ENCODE results near the gene SH3BP1.

SH3BP1 gene

DNA sequence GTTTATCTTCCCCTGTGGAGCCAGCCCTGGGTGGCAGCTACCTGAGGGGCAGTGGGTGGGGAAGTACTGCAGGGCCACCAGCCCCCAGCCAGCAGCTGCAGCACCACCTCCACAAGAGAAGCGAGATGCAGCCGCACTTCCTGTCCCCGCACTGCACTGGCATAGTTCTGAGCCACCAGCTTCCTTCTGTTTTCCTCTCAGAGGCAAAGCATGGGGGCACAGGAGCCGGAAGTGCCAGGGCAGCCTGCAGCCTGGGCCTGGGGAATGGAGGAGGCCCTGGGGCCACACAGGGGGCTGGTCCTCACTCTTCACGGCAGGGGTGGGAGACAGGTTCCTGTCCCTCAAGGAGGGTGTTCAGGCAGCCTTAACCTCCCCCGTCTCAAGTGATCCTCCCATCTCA, 11.9 kb upstream of the SH3BP1 start:
- DNase-seq (ENCODE audit: insufficient read length) (no peak), FAIRE-seq (no peak)
- TF ChIP-seq POLR2AphosphoS5 (IDR thresholded peaks at IDR 0.05; ENCODE audit: low read depth, low read length) (0 out of 2 replicates have a peak, but pooled peaks have one; percentile 26), POLR2A (IDR thresholded peaks at IDR 0.05; ENCODE audit: low read depth, low read length) (no peak)

DNA sequence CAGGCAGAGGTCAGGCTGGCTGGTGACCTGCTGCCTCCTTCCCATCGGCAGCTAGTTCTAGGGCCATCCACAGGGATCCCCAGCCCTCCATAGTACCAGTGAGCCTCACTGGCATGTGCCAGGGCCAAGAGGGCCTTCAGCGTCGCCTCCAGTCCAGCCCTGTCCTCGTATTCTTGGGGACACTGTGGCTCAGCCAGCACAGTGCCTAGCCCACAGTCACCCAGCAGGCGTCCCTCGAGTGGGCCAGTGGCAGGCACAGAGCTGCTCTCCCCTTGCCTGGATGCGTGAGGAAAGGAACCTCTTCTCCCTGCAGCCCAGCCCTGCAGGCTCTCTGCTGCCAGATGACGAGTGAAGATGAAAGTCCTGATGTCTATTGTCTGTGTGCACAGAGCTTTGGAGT, 10.6 kb upstream of the SH3BP1 start:
- TF ChIP-seq POLR2A (IDR thresholded peaks at IDR 0.05; ENCODE audit: low read depth, low read length) (no peak), POLR2AphosphoS5 (IDR thresholded peaks at IDR 0.05; ENCODE audit: low read depth, low read length) (no peak), TAF1 (IDR thresholded peaks at IDR 0.05; ENCODE audit: borderline replicate concordance, low read depth, low read length) (no peak)
- no peak for DNase-seq (ENCODE audit: insufficient read length)
- no peak for FAIRE-seq

DNA sequence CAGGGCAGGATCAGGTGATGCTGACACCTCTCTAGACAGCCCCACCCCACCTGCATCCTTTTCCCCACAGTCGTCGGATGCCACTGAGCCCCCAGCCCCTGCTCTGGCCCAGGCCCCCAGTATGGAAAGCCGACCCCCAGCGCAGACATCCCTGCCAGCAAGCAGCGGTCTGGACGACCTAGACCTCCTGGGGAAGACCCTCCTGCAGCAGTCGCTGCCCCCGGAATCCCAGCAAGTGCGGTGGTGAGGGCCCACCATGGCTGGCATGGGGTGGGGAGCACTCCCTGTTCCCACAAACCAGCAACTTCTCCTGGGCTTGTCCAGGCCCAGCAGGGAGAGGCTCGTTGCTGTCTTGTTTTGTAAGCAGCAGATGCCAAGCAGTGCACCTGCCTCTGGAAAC, 9.5 kb upstream of the SH3BP1 start:
- FAIRE-seq = no peak
- TF ChIP-seq TAF1 (IDR thresholded peaks at IDR 0.05; ENCODE audit: borderline replicate concordance, low read depth, low read length) = no peak
- TF ChIP-seq POLR2AphosphoS5 (IDR thresholded peaks at IDR 0.05; ENCODE audit: low read depth, low read length) = no peak
- TF ChIP-seq POLR2A (IDR thresholded peaks at IDR 0.05; ENCODE audit: low read depth, low read length) = no peak
- no peak for DNase-seq (ENCODE audit: insufficient read length)

DNA sequence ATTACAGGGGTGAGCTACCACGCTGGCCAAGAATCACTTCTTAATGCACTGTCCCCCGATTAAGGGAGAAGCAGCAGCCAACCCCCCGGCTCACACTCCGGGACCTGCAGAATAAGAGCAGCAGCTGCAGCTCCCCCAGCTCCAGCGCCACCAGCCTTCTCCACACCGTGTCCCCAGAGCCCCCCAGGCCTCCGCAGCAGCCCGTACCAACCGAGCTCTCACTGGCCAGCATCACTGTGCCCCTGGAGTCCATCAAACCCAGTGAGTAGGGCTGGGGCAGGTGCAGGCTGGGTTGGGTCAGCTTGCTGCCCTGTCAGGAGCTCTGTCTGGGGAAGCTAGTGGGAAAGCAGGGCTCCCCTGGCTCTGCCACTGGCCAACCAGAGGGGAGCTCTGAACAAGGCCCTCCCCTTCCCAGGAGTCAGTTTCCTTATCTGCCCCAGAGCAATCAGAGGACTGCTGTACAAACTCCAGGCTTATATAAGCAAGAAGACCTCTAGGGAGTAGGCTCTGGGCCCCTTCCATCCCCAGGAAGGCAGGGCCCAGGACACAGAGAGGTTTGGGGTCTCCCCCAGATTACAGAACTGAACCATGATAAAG, 8.5 kb upstream of the SH3BP1 start:
- DNase-seq (ENCODE audit: insufficient read length) (no peak), FAIRE-seq (no peak)
- TF ChIP-seq POLR2AphosphoS5 (IDR thresholded peaks at IDR 0.05; ENCODE audit: low read depth, low read length) (no peak), TAF1 (IDR thresholded peaks at IDR 0.05; ENCODE audit: borderline replicate concordance, low read depth, low read length) (no peak), POLR2A (IDR thresholded peaks at IDR 0.05; ENCODE audit: low read depth, low read length) (no peak)

DNA sequence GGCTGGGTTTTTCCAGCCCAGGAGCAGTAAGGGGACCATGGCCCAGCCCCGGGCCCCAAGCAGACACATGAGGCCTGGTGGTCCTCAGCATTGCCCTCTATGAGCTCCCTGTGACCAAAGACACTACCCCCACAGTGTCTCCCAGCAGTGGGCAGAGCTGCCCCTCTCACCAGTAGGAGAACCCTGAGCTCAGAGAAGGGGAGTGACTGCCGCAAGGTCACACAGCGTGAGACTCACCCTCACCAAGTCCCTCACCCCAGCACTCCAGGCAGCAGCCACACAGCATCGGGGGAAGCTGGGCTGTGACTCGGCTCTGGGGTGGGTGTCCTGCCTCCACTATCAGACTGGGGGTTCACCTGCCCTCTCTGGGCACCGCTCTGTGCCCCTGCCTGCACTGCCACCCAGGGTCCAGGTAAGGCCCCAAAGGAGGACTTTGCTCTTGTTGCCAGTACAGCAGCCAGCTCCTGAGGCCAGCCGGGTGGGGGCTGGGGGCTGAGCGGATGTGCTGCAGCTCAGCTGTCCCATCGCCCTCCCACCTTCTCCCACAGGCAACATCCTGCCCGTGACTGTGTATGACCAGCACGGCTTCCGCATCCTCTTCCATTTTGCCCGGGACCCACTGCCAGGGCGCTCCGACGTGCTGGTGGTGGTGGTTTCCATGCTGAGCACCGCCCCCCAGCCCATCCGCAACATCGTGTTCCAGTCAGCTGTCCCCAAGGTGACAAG, 7.9 kb upstream of the SH3BP1 start:
- no peak for FAIRE-seq
- DNase-seq (ENCODE audit: insufficient read length) = no peak
- TF ChIP-seq TAF1 (IDR thresholded peaks at IDR 0.05; ENCODE audit: borderline replicate concordance, low read depth, low read length) (no peak), POLR2AphosphoS5 (IDR thresholded peaks at IDR 0.05; ENCODE audit: low read depth, low read length) (no peak), POLR2A (IDR thresholded peaks at IDR 0.05; ENCODE audit: low read depth, low read length) (no peak)

DNA sequence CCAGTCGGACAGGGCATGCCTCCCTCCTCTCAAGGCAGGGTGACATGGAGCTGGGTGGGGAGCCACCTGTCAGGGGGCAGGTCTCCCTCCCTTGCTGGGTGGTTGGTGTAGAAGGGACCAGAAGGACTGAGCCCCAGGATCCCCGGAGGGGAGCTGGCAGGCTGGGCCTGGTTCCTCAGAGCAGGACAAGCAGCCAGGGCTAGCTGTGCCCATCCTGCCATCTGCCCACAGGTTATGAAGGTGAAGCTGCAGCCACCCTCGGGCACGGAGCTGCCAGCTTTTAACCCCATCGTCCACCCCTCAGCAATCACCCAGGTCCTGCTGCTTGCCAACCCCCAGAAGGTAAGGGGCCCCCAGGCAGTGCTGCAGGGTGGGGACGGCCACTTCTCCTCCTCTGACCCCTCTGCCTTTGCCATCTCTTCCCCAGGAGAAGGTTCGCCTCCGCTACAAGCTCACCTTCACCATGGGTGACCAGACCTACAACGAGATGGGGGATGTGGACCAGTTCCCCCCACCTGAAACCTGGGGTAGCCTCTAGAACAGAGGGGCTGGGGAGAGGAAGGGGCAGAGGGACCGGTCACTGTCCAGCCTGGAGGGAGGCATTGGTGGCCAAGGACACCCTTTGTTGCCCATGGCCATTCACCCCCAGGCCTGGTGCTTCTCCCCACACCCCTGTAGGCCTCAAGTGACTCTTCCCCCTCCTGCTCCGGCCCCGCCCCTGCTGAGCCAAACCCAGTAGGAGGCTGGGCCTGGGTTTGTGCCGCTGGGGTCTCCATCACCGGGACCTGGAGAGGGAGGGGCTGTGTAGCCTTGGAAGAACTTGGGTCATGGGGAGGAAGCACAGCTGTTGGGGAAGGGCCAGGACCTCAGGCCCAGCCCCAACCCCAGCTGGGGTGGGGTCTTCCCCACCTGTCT, 7.0 kb upstream of the SH3BP1 start:
- TF ChIP-seq POLR2AphosphoS5 (IDR thresholded peaks at IDR 0.05; ENCODE audit: low read depth, low read length) = no peak
- no peak for TF ChIP-seq POLR2A (IDR thresholded peaks at IDR 0.05; ENCODE audit: low read depth, low read length)
- no peak for TF ChIP-seq TAF1 (IDR thresholded peaks at IDR 0.05; ENCODE audit: borderline replicate concordance, low read depth, low read length)
- FAIRE-seq = no peak
- peak; percentile 73 for DNase-seq (ENCODE audit: insufficient read length)

DNA sequence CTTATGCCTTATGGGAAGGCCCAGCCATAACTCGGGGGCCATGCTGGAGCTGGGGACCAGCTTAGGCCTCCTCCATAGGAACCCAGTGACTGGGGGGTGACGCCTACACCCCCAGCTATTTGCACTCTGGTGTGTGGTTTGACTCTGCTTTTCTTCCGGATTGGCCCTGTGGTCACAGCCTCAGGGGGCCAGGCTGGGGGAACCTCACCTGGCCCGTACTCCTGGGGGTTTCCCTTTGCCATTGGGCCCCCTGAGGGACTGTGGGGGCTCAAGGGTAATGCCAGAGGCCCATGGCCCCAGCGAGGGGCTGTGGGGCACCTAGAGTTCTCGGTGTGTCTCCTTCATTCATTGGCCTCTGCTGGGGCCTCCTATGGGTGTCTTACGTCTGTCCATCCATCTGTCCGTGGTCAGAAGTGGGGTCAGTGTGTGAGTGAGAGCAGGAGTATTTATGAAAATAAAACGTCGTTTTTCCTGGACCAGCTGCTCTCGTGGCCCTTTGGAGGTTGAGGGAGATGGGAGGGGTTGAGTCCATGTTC, 6.3 kb upstream of the SH3BP1 start:
- DNase-seq (ENCODE audit: insufficient read length) (peak; percentile 92), FAIRE-seq (peak; percentile 97)
- TF ChIP-seq TAF1 (IDR thresholded peaks at IDR 0.05; ENCODE audit: borderline replicate concordance, low read depth, low read length) (no peak), POLR2AphosphoS5 (IDR thresholded peaks at IDR 0.05; ENCODE audit: low read depth, low read length) (peak; percentile 67; the same call in 1 of the 2 replicates)

DNA sequence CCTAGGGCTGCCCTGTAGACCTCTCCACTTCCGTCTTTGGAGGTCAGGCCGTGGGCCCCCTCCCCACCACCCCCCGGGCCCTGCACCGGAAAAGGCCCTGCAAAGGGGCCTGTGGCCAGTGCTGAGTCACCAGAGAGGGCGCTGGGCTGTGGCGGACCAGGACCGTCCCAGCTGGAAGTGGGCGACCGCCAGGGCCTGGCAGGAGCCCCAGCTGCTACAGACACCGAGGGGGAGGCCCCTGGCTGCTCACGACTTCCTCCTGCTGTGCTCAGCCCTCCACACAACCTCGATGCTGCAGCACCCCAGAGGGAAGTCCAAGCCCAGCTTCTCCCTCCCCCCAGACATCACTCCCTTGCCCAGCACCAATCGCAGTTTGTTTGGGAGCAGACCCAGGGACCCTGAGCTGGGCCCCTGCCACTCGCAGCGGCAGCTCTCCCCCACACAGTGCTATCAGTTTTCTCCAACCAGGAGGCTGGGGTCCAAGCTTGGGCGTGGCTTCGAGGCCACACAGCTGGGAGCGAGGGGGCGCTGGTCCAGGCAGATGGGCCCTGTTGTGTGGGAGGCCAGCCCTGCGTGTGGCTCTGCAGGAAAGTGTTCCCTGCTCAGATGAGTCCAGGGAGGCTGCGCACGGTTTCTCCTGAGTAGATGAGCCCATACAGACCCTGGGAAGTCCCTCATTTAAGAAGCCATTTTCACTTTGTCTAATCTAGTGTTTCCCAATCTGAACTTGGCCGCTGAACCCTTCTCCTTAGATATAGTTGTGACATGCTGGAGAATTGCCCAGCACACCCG, 5.6 kb upstream of the SH3BP1 start:
- FAIRE-seq (no peak), DNase-seq (ENCODE audit: insufficient read length) (peak; percentile 93)
- TF ChIP-seq POLR2A (IDR thresholded peaks at IDR 0.05; ENCODE audit: low read depth, low read length) (peak; percentile 76), POLR2AphosphoS5 (IDR thresholded peaks at IDR 0.05; ENCODE audit: low read depth, low read length) (peak; percentile 83), TAF1 (IDR thresholded peaks at IDR 0.05; ENCODE audit: borderline replicate concordance, low read depth, low read length) (0 out of 2 replicates have a peak, but pooled peaks have one; percentile 6)

DNA sequence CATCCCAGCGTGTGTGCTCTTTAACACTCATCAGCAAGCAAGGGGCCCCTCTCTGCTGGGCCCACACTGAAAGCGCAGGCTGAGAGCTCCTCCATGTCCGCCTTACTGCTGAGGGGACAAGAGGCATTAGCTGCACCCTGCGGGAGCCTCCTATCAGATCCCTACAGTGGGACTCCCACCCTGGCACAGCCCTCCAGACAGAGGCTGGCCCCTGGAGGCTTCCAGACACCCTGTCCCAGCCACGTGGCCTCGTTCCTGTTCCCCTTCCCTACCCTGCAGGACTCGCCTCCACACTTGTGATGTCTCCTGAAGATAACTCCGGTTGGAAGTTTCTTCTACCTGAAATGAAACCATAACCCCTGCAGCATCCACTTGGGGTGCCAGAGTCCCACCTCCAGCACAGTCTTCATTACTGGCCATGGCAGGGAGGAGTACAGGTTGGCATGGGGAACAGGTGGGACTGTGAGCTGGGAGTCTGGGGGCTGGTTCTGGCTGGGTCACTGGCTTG, 5.0 kb upstream of the SH3BP1 start:
- TF ChIP-seq POLR2A (IDR thresholded peaks at IDR 0.05; ENCODE audit: low read depth, low read length) = no peak
- no peak for TF ChIP-seq TAF1 (IDR thresholded peaks at IDR 0.05; ENCODE audit: borderline replicate concordance, low read depth, low read length)
- TF ChIP-seq POLR2AphosphoS5 (IDR thresholded peaks at IDR 0.05; ENCODE audit: low read depth, low read length) = no peak
- FAIRE-seq (no peak), DNase-seq (ENCODE audit: insufficient read length) (no peak)

DNA sequence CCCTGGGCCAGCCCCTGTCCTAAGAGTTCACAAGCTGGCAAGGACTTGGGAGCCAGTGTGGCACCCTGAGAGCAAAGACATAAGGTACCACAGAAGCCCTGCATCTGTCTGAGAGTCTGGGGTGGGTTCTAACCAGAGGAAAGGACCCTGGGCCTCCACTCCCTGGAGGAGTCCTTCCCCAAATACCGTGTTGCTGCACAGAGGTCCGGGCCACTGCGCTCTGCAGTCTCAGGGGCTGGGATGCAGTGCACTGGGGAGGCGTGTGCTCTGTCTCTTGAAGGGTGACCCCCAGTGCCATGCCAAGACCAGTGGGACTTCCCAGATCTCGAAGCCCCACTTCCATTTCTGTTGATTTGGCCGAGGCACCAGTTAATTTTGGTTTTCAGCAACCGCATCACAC, 4.3 kb upstream of the SH3BP1 start:
- TF ChIP-seq POLR2A (IDR thresholded peaks at IDR 0.05; ENCODE audit: low read depth, low read length) (no peak), POLR2AphosphoS5 (IDR thresholded peaks at IDR 0.05; ENCODE audit: low read depth, low read length) (no peak), TAF1 (IDR thresholded peaks at IDR 0.05; ENCODE audit: borderline replicate concordance, low read depth, low read length) (no peak)
- FAIRE-seq (no peak), DNase-seq (ENCODE audit: insufficient read length) (no peak)

Measured in GM12892 (cell line).